Small intestine (tissue), 7 donors: ENCODE measurements around the gene TMEM8B. TPM values are rescaled to one million over a fixed set of nuclear protein-coding genes. Genes with fewer than 3 reads are reported as not detected.

Source experiments
- DNase-seq, 2 donors: peaks; one replicate each; pipeline versions ENCODE4 v3.0.0 to v3.0.0-alpha.2; 2013
- FAIRE-seq: peaks from 2 replicates; lab custom pipeline; 2012; peaks lifted over from hg19 to GRCh38; lab: Jason Lieb, UNC
- H3K27ac ChIP-seq, 3 donors: one replicate each; pipeline ENCODE4 v1.5.1; 2013; ENCODE audit warnings: low read length in 2 of 3, mild to moderate bottlenecking in 2 of 3, control low read depth in 1 of 3, inconsistent platforms in 1 of 3, low read depth in 1 of 3, moderate library complexity in 1 of 3
- H3K27me3 ChIP-seq, 3 donors: one replicate each; pipeline ENCODE4 v1.6.1; 2013; ENCODE audit warnings: low read length in 3 of 3, inconsistent platforms in 1 of 3; ENCODE audit not compliant: control insufficient read depth in 3 of 3, insufficient read depth in 3 of 3
- H3K36me3 ChIP-seq, 3 donors: one replicate each; pipeline ENCODE4 v1.6.1; 2013; ENCODE audit warnings: low read length in 3 of 3, inconsistent platforms in 1 of 3, low read depth in 1 of 3, mild to moderate bottlenecking in 1 of 3, moderate library complexity in 1 of 3; ENCODE audit not compliant: control insufficient read depth in 3 of 3, insufficient read depth in 2 of 3
- H3K4me1 ChIP-seq, 3 donors: one replicate each; pipeline ENCODE4 v1.6.1; 2013; ENCODE audit warnings: low read length in 2 of 3, inconsistent platforms in 1 of 3, low read depth in 1 of 3, mild to moderate bottlenecking in 1 of 3, moderate library complexity in 1 of 3; ENCODE audit not compliant: control insufficient read depth in 3 of 3, insufficient read depth in 2 of 3
- H3K4me3 ChIP-seq, 3 donors: one replicate each; pipeline ENCODE4 v1.5.1; 2013; ENCODE audit warnings: low read length in 3 of 3, control low read depth in 1 of 3, inconsistent platforms in 1 of 3, low read depth in 1 of 3, mild to moderate bottlenecking in 1 of 3, moderate library complexity in 1 of 3
- H3K9me3 ChIP-seq, 2 donors: one replicate each; pipeline ENCODE4 v1.6.1; 2013; ENCODE audit warnings: low read depth in 1 of 2, low read length in 1 of 2; ENCODE audit not compliant: control insufficient read depth in 2 of 2, insufficient read depth in 1 of 2
- WGBS, 3 donors: extraction: QIAGEN DNeasy Blood & Tissue Kit; methylation state at CpG; one replicate each; pipeline ENCODE4 v1.1.7; 2013; 5-methylcytosine and 5-hydroxymethylcytosine counted together
- polyA plus RNA-seq, 4 donors: library from polyadenylated mRNA; stranded (reverse) in 3 of 4; unstranded in 1 of 4; fragments of 200-250 nt in 3 of 4; fragments of 120-200 nt in 1 of 4; gene quantifications; one replicate each; pipeline versions ENCODE4 v1.2.1 to v1.2.3, GENCODE V29; 2013
- donor health status: healthy with polysubstance abuse.
- donor health status: control.
- donor health status: control.
- donor health status: Bipolar disorder and iron deficiency.
- donor health status: healthy.

The TMEM8B gene
- polyA plus RNA-seq, 4 donors = 0.89 to 35.9 (median 4.5) TPM

DNA sequence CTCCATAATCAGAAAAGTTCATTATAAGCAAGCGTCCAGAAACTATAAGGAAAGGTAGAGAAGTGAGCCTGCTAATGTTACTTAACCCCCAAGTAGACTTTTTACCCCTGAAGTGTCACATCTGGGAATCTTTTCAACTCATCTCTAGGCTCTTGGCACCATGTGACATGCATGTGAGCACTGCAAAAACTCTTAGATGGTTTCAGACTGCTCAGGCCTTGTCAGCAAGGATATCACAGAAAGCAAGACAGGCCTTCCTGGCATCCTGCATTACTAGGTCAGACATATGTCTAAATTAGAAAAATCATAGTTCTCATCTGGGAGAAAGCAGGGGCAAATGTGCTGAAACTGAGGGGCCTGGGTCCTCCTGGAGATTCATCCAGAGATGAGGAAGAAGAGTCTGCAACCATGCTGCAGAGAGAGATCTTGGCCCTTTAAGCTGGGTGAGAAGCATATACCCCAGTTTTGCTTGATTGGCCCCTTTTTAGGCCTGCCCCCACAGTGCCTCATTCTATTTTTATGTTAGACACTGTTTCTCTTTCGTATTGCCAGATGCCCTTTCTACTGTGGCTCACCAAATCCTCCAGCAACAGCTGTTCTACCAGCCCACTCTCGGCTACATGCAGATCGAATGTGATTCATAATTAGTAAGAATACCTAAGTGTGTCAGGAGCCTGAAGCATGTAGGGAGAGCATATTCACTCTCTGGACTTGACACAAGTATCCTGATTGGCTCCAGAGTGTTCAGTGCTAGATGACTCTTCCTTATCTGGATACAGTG, 19.0 kb downstream of the TMEM8B start:
- no peak for FAIRE-seq
- WGBS, 3 donors = 69 to 76% (median 73%) methylated on average over 4 of the region's 4 CpGs
- Histone ChIP-seq H3K36me3 (peaks cover 0 to 47% (median 0%) of the 10 kb centered on the region in 3 donors), H3K9me3 (no peaks in the 10 kb centered on the region), H3K27ac (peak overlapping the region in 1 of 3 donors; percentile 65), H3K27me3 (no peaks in the 10 kb centered on the region), H3K4me3 (no peak overlapping the region), H3K4me1 (peaks cover 0 to 9% (median 8%) of the 10 kb centered on the region in 3 donors)
- DNase-seq = no peak

DNA sequence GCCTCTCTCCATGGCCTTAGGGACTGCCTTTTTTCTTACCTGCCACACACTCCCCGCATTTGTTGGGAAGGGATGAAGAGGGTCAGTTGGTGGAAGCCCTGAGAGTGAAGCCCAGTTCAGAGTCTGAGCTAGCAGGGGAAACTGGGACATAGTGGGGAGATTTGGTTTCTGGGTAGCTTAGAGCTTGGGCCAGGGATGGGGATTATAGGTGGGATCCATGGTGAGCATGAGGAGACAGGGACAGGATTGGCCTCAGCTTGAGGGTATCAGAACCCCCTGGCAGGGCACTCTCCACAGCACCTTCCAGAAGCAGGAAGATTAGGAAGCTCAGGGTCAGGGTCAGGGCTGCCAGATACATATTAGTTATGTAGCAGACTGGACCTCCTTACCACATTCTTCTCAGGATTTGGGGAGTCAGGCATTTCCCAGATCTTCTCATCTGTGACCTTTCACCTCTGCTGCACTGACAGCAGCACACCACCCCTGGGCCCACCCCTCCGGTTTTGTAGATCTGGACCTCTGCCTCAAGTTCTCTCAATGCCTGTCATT, 23.3 kb downstream of the TMEM8B start:
- no peak for FAIRE-seq
- WGBS, 3 donors = 77 to 91% (median 80%) methylated on average over 2 of the region's 2 CpGs
- Histone ChIP-seq H3K4me1 (no peaks in the 10 kb centered on the region), H3K36me3 (peaks cover 0 to 39% (median 0%) of the 10 kb centered on the region in 3 donors), H3K4me3 (no peak overlapping the region), H3K27ac (no peak overlapping the region), H3K9me3 (no peaks in the 10 kb centered on the region), H3K27me3 (no peaks in the 10 kb centered on the region)
- no peak for DNase-seq

DNA sequence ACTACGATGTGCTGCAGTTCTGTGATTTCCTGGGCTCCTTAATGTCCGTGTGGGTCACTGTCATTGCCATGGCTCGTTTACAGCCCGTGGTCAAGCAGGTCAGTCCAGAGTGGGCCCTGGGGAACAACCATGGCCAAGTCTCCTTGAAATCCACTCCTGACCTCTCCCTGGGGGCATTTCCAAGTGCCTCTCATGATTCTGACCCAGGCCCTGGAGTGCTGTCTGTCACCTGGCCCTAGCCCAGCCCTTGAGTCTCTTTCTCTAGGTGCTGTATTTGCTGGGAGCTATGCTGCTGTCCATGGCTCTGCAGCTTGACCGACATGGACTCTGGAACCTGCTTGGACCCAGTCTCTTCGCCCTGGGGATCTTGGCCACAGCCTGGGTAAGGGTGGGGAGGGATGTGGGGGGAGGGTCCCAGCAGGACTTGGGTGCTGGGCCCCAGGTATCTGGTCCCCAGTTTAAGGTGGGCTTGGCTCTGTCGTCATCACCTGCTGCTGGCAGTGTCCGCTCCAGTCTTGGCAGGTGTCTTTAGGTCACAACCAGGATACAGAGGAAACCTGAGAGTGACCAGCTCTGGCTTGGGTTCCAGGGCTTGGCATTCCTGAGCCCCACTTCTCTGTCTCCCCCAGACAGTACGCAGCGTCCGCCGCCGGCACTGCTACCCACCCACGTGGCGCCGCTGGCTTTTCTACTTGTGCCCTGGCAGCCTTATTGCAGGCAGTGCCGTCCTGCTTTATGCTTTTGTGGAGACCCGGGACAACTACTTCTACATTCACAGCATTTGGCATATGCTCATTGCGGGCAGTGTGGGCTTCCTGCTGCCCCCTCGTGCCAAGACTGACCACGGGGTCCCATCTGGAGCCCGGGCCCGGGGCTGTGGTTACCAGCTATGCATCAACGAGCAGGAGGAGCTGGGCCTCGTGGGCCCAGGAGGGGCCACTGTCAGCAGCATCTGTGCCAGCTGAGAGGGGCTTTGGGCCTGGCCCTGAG, 24.1 kb downstream of the TMEM8B start:
- H3K27me3 ChIP-seq = no peaks in the 10 kb centered on the region
- no peak for DNase-seq
- no peaks in the 10 kb centered on the region for H3K4me1 ChIP-seq
- H3K27ac ChIP-seq = no peak overlapping the region
- H3K4me3 ChIP-seq = no peak overlapping the region
- 86 to 95% (median 89%) methylated on average over 25 of the region's 25 CpGs for WGBS, 3 donors
- FAIRE-seq = no peak
- no peaks in the 10 kb centered on the region for H3K9me3 ChIP-seq
- peaks cover 0 to 33% (median 0%) of the 10 kb centered on the region in 3 donors for H3K36me3 ChIP-seq

DNA sequence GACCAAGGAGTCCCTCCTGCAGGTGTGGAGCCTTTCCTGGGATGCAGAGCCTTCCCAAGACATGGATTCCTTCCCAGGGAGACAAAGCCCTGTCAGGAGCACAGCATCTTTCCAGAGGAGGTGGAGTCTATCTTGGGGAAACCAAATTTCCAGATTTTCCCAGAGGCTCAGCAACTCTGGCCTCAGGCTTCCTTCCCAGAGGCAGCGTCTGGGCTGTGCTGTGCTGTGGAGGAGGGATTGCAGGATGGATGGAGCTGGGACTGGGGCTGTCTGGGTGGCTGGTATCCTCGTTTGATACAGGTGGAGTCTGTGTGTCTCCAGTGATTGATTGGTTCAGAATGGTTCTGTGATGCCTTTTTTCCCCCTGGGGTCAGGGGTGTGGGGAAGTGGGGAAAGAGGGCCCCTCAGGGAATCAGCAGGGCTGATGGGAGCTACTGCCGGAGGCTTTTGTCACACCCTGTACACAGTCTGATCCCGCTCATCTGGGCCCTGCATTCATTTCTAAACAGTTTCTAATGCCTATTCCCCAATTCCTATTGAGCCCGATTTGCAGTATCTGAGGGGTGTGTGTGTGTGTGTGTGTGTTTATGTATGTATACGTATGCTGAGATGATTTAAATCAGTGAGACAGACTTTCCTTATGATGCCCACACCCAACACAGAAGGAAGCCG, 25.2 kb downstream of the TMEM8B start:
- peaks cover 0 to 28% (median 0%) of the 10 kb centered on the region in 3 donors for H3K36me3 ChIP-seq
- DNase-seq (no peak), FAIRE-seq (no peak)
- H3K27ac ChIP-seq = no peak overlapping the region
- 82 to 90% (median 88%) methylated on average over 7 of the region's 7 CpGs for WGBS, 3 donors
- H3K27me3 ChIP-seq = no peaks in the 10 kb centered on the region
- no peaks in the 10 kb centered on the region for H3K9me3 ChIP-seq
- H3K4me1 ChIP-seq = no peaks in the 10 kb centered on the region
- H3K4me3 ChIP-seq = no peak overlapping the region

DNA sequence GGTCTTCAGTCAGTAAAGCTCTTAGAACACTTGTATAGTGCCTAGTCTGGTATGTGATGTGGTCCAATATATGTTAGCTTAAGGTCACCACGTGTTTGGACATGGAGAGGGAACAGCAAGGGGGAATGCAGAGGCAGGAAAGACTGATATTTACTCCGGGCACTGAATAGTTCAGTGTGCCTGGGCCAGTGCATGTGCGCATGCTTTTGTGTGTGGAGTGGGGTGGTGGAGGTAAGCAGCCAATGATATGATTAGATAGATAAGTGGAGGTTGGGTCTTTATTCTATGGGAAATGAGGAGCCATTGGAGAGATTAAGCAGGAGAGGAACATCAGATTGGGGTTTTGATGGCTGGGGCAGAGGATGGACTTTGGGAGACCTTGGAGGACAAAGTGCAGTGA, 27.2 kb downstream of the TMEM8B start:
- Histone ChIP-seq H3K4me1 (peaks cover 0 to 3% (median 0%) of the 10 kb centered on the region in 3 donors), H3K36me3 (peaks cover 0 to 26% (median 0%) of the 10 kb centered on the region in 3 donors), H3K9me3 (no peaks in the 10 kb centered on the region), H3K27ac (no peak overlapping the region), H3K4me3 (no peak overlapping the region), H3K27me3 (no peaks in the 10 kb centered on the region)
- FAIRE-seq = no peak
- 76 to 78% (median 76%) methylated on average over 3 of the region's 3 CpGs for WGBS, 3 donors
- no peak for DNase-seq

DNA sequence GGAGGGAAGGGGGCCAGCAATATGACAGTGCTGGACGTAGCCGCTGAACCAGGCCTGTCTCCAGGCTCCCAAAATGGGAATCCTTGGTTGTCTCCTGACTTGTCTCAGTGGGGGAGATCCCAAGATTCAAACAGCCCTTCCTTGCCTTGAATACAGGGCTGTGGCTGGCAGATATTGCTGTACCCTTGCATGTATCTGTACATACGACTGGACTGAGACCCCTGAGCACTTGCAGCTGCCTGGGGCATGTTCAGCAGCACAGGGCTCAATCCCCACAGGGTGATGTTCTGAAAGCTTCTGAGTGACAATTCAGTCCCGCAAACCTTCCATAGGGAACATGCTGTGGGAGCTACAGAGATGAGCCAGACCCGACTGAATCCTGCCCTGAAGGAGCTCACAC, 27.9 kb downstream of the TMEM8B start:
- no peak for FAIRE-seq

DNA sequence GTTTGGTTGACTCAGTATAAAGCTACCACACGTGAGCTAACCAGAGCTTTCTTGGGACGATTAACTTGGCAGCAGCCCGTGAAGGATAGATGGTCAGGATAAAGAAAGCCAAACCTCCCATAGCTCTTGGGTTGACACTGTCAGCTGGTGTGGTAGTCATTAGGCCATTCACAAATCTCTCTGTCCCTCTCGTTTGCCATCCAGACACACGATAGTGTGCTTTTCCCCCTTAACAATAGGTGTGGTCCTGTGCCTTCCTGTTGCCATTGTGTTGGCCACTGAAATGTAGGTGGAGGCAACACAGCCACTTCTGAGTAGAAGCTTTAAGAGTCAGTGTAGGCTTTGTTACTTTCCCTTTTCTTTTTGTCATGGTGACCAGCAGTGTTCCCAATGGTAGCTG, 29.4 kb downstream of the TMEM8B start:
- DNase-seq = no peak
- H3K27me3 ChIP-seq = peaks cover 0 to 3% (median 0%) of the 10 kb centered on the region in 3 donors
- H3K27ac ChIP-seq = no peak overlapping the region
- peaks cover 0 to 11% (median 0%) of the 10 kb centered on the region in 3 donors for H3K36me3 ChIP-seq
- H3K4me1 ChIP-seq = peaks cover 0 to 3% (median 0%) of the 10 kb centered on the region in 3 donors
- WGBS, 3 donors = 64 to 72% (median 71%) methylated on average over 5 of the region's 5 CpGs
- no peaks in the 10 kb centered on the region for H3K9me3 ChIP-seq
- no peak overlapping the region for H3K4me3 ChIP-seq
- no peak for FAIRE-seq

More for the DNA sequence above, 27.9 kb downstream of the TMEM8B start:
- WGBS, 3 donors = 81 to 94% (median 88%) methylated on average over 5 of the region's 5 CpGs
- Histone ChIP-seq H3K4me1 (peaks cover 0 to 3% (median 0%) of the 10 kb centered on the region in 3 donors), H3K4me3 (no peak overlapping the region), H3K27me3 (no peaks in the 10 kb centered on the region), H3K27ac (no peak overlapping the region), H3K9me3 (no peaks in the 10 kb centered on the region), H3K36me3 (peaks cover 0 to 26% (median 0%) of the 10 kb centered on the region in 3 donors)
- no peak for DNase-seq
